Lower leg skin (tissue), 3 donors: ENCODE measurements around the gene RUNX3.

Experiments used
- CTCF ChIP-seq, 3 donors: fragments of 450-650 bp; IDR thresholded peaks; one replicate each; pipeline ENCODE4 v1.5.1; 2016; ENCODE audit warnings: antibody characterized with exemption in 3 of 3, mild to moderate bottlenecking in 3 of 3, moderate library complexity in 2 of 3
- POLR2A ChIP-seq, 2 donors: fragments of 450-650 bp; IDR thresholded peaks; one replicate each; pipeline ENCODE4 v1.6.1; 2016 to 2017; ENCODE audit warnings: antibody characterized with exemption in 2 of 2, mild to moderate bottlenecking in 1 of 2, moderate library complexity in 1 of 2

GRCh38 chr1:24899581-24900485, 30.2 kb downstream of the RUNX3 start:
- TF ChIP-seq POLR2A (IDR thresholded peaks at IDR 0.05) (no peak), CTCF (IDR thresholded peaks at IDR 0.05) (no peak)
